Stimulated activated CD8-positive, alpha-beta memory T cell treated with anti-CD3 and anti-CD28 coated beads, Interleukin-15, amount 100 ng/mL, for 4 hours (primary cell): ENCODE results near the gene MS4A10.

Experiments used
- DNase-seq, 2 donors: peaks; one replicate each; pipeline ENCODE4 v3.0.0-alpha.2; 2020; ENCODE audit warnings: low read depth in 2 of 2

The MS4A10 gene

DNA sequence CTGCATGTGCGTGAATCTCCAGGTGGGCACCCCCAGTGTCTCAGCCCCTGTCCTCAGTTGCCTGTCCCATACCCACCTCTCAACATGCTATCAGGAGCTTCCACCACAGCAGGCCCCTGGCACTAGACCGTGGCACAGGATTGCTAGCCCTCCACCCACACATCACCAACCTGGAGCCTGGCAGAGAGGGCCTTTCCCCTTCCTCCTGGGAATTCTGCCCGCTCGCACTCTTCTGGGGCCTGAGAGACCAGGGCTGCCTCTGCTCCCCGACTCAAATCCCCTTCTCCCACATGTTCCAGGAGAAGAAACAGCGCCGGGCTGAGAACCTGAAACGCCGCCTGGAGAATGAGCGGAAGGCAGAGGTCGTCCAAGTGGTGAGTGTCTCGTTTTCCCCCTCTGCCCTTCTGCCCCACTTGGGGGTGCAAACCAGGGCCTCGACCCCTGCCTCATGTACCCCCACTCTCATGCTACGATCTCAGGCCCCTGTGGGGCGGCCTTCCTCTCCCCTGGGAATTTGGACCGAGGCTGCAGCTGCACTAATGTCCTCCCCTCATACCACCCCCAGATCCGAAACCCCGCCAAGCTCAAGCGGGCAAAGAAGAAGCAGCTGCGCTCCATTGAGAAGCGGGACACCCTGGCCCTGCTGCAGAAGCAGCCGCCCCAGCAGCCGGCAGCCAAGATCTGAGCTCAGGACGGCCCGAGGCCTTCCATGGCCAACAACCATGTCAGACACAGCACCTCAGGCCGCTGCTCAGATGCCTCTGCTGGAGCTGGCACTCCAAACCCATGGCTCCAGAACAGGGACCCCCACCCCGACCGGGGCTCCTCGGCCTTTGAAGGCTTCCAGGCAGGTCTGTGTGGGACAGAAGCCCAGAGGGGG, 64.7 kb downstream of the MS4A10 start:
- DNase-seq: no peak
